A549 (cell line): ENCODE measurements around the gene USP49.

Source experiments
- CEBPB ChIP-seq, 2 experiments: fragments of >200 bp in 1 of 2; sonication (Bioruptor Twin) in 1 of 2; formaldehyde crosslinking in 1 of 2; IDR thresholded peaks; 2 replicates each; pipeline ENCODE4 v1.6.1; 2012 to 2016
- ESRRA ChIP-seq: fragments of 150-350 bp; IDR thresholded peaks from 2 replicates; pipeline ENCODE4 v1.6.1; 2014; ENCODE audit warnings: mild to moderate bottlenecking, low read length, borderline replicate concordance
- HES2 ChIP-seq: fragments of >200 bp; sonication (Bioruptor Twin); formaldehyde crosslinking; IDR thresholded peaks from 2 replicates; pipeline ENCODE4 v1.6.1; 2016
- JUN ChIP-seq, 2 experiments: fragments of >200 bp; sonication (Bioruptor Twin); formaldehyde crosslinking; IDR thresholded peaks; 2 replicates in 1 of 2; 3 replicates in 1 of 2; pipeline ENCODE4 v1.6.1; 2016 to 2017
- KDM1A ChIP-seq: fragments of 200-600 bp; sonication (generic); IDR thresholded peaks from 2 replicates; pipeline ENCODE4 v1.6.1; 2016; ENCODE audit warnings: low read depth, mild to moderate bottlenecking
- MAZ ChIP-seq: fragments of 150-350 bp; IDR thresholded peaks from 2 replicates; pipeline ENCODE4 v1.6.1; 2014; ENCODE audit warnings: antibody characterized with exemption, low read depth, low read length, borderline replicate concordance
- POLR2A ChIP-seq: IDR thresholded peaks from 2 replicates; pipeline ENCODE4 v1.6.1; 2012; ENCODE audit warnings: mild to moderate bottlenecking, low read length
- POLR2AphosphoS2 ChIP-seq: conservative IDR thresholded peaks from 2 replicates; pipeline ENCODE4 v1.6.1; 2012; ENCODE audit warnings: low read length, improper control_type of control experiment, inconsistent platforms
- TF ChIP-seq, protein P1 (sequence below): IDR thresholded peaks from 2 replicates; pipeline ENCODE4 v1.6.1; 2012
- TF ChIP-seq, protein P2 (sequence below): IDR thresholded peaks from 2 replicates; pipeline ENCODE4 v1.6.1; 2012; ENCODE audit warnings: low read depth, borderline replicate concordance
- TF ChIP-seq, protein P3 (sequence below): fragments of >200 bp; sonication (Bioruptor Twin); formaldehyde crosslinking; IDR thresholded peaks from 3 replicates; pipeline ENCODE4 v1.5.1; 2016

GRCh38 chr6:41791305-41791704 lies 103.9 kb downstream of the USP49 start:
- TF ChIP-seq, protein P1, sequence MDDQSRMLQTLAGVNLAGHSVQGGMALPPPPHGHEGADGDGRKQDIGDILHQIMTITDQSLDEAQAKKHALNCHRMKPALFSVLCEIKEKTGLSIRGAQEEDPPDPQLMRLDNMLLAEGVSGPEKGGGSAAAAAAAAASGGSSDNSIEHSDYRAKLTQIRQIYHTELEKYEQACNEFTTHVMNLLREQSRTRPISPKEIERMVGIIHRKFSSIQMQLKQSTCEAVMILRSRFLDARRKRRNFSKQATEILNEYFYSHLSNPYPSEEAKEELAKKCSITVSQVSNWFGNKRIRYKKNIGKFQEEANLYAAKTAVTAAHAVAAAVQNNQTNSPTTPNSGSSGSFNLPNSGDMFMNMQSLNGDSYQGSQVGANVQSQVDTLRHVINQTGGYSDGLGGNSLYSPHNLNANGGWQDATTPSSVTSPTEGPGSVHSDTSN = no peak
- TF ChIP-seq, protein P2, sequence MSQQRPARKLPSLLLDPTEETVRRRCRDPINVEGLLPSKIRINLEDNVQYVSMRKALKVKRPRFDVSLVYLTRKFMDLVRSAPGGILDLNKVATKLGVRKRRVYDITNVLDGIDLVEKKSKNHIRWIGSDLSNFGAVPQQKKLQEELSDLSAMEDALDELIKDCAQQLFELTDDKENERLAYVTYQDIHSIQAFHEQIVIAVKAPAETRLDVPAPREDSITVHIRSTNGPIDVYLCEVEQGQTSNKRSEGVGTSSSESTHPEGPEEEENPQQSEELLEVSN = no peak
- TF ChIP-seq, protein P3, sequence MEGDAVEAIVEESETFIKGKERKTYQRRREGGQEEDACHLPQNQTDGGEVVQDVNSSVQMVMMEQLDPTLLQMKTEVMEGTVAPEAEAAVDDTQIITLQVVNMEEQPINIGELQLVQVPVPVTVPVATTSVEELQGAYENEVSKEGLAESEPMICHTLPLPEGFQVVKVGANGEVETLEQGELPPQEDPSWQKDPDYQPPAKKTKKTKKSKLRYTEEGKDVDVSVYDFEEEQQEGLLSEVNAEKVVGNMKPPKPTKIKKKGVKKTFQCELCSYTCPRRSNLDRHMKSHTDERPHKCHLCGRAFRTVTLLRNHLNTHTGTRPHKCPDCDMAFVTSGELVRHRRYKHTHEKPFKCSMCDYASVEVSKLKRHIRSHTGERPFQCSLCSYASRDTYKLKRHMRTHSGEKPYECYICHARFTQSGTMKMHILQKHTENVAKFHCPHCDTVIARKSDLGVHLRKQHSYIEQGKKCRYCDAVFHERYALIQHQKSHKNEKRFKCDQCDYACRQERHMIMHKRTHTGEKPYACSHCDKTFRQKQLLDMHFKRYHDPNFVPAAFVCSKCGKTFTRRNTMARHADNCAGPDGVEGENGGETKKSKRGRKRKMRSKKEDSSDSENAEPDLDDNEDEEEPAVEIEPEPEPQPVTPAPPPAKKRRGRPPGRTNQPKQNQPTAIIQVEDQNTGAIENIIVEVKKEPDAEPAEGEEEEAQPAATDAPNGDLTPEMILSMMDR = no peak
- TF ChIP-seq JUN (IDR thresholded peaks at IDR 0.05) (no peak), ESRRA (no peak), POLR2AphosphoS2 (no peak), CEBPB (IDR thresholded peaks at IDR 0.05) (no peak), MAZ (no peak), KDM1A (no peak), POLR2A (no peak), HES2 (no peak)
